ENCODE measurements around the gene WBP11.

The WBP11 gene

GRCh38 chr12:14802247-14802646 is 1.0 kb downstream of the WBP11 start:
- H3K23ac ChIP-seq (ENCODE audit: low read depth, low read length, poor library complexity), result no peak overlapping the region
- no peak overlapping the region for H2BK15ac ChIP-seq (ENCODE audit: low read length)
- H2BK12ac ChIP-seq (ENCODE audit: low read length), result no peak overlapping the region
- no peak overlapping the region for H3K14ac ChIP-seq (ENCODE audit: low read length)
- no peak overlapping the region for H3K9ac ChIP-seq (ENCODE audit: low read depth, low read length, poor library complexity)
- no peak overlapping the region for H3K4ac ChIP-seq (ENCODE audit: low read length)
- H3K4me3 ChIP-seq (ENCODE audit: low read length in 2 of 2), result peak overlapping the region in 1 of 2 donors; percentile 82
- no peak overlapping the region for H3K18ac ChIP-seq (ENCODE audit: low read length)
- peaks cover 8 to 43% of the 10 kb centered on the region in 2 donors for H3K36me3 ChIP-seq (replicated peaks in 1 of 2; ENCODE audit: control insufficient read depth in 2 of 2, insufficient read depth in 2 of 2, low read length in 2 of 2)
- DNase-seq (ENCODE audit: low spot score), result no peak
- no peaks in the 10 kb centered on the region for H3K27me3 ChIP-seq (ENCODE audit: control insufficient read depth in 3 of 3, insufficient read depth in 3 of 3, low read depth in 1 of 3, low read length in 3 of 3)
- peaks cover 3% of the 10 kb centered on the region for H3K79me1 ChIP-seq (ENCODE audit: low read depth, low read length)
- H3K9me3 ChIP-seq (replicated peaks in 1 of 2; ENCODE audit: control insufficient read depth in 2 of 2, insufficient read depth in 1 of 2, low read depth in 1 of 2, low read length in 2 of 2), result no peaks in the 10 kb centered on the region
- H4K91ac ChIP-seq (ENCODE audit: low read depth, low read length, poor library complexity), result no peak overlapping the region
- no peak overlapping the region for H2AFZ ChIP-seq (ENCODE audit: low read length)
- no peak overlapping the region for H2BK120ac ChIP-seq (ENCODE audit: low read depth, low read length)
- WGBS, 2 donors (ENCODE audit: extremely low coverage in 2 of 2, insufficient read length in 2 of 2, insufficient replicate concordance in 1 of 2), result no CpG with 5 or more reads among the region's 4 CpGs
- peak overlapping the region; percentile 41 for H3K4me2 ChIP-seq (ENCODE audit: insufficient read depth, low read length, poor library complexity, severe bottlenecking)
- no peak overlapping the region for H2AK5ac ChIP-seq (ENCODE audit: low read depth, low read length)
- peaks cover 1 to 7% of the 10 kb centered on the region in 2 donors for H3K4me1 ChIP-seq (ENCODE audit: control insufficient read depth in 2 of 2, insufficient read depth in 1 of 2, low read depth in 1 of 2, low read length in 2 of 2)
- H3K27ac ChIP-seq (replicated peaks; ENCODE audit: low read length), result no peak overlapping the region
- H2BK5ac ChIP-seq (ENCODE audit: low read length), result no peak overlapping the region
- H4K8ac ChIP-seq (ENCODE audit: low read depth, low read length), result no peak overlapping the region

DNA sequence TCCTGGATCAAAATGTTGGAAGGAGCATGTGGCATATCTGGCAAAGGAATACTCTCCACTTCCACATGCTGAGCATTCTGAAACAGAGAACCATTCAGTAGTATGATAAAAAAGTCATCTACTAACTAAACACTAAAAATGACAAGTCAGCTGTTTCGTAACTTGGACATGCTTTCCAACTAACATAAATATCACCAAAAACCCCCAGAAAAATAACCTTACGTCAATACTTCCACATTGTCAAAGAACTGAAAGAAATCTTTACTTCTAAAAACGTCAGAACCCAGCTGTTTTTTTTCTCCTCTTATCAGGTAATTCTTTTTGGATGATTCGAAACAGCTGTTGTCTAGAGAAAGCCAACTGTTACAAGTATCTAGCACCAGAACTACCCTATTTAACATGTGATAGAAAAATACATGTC is 8.2 kb downstream of the WBP11 start:
- Histone ChIP-seq H2AK5ac (ENCODE audit: low read depth, low read length) (no peak overlapping the region), H2BK5ac (ENCODE audit: low read length) (no peak overlapping the region), H3K4ac (ENCODE audit: low read length) (no peak overlapping the region), H2BK120ac (ENCODE audit: low read depth, low read length) (no peak overlapping the region), H3K23ac (ENCODE audit: low read depth, low read length, poor library complexity) (no peak overlapping the region), H3K4me2 (ENCODE audit: insufficient read depth, low read length, poor library complexity, severe bottlenecking) (no peak overlapping the region), H2AFZ (ENCODE audit: low read length) (no peak overlapping the region), H4K91ac (ENCODE audit: low read depth, low read length, poor library complexity) (no peak overlapping the region), H3K4me1 (ENCODE audit: control insufficient read depth in 2 of 2, insufficient read depth in 1 of 2, low read depth in 1 of 2, low read length in 2 of 2) (no peaks in the 10 kb centered on the region), H3K4me3 (ENCODE audit: low read length in 2 of 2) (no peak overlapping the region), H2BK12ac (ENCODE audit: low read length) (no peak overlapping the region), H3K9ac (ENCODE audit: low read depth, low read length, poor library complexity) (no peak overlapping the region), H2BK15ac (ENCODE audit: low read length) (no peak overlapping the region), H3K14ac (ENCODE audit: low read length) (no peak overlapping the region), H3K36me3 (replicated peaks in 1 of 2; ENCODE audit: control insufficient read depth in 2 of 2, insufficient read depth in 2 of 2, low read length in 2 of 2) (peaks cover 23 to 99% of the 10 kb centered on the region in 2 donors), H3K9me3 (replicated peaks in 1 of 2; ENCODE audit: control insufficient read depth in 2 of 2, insufficient read depth in 1 of 2, low read depth in 1 of 2, low read length in 2 of 2) (no peaks in the 10 kb centered on the region), H3K27ac (replicated peaks; ENCODE audit: low read length) (no peak overlapping the region), H3K79me1 (ENCODE audit: low read depth, low read length) (no peaks in the 10 kb centered on the region), H4K8ac (ENCODE audit: low read depth, low read length) (no peak overlapping the region), H3K27me3 (ENCODE audit: control insufficient read depth in 3 of 3, insufficient read depth in 3 of 3, low read depth in 1 of 3, low read length in 3 of 3) (no peaks in the 10 kb centered on the region), H3K18ac (ENCODE audit: low read length) (no peak overlapping the region)
- WGBS, 2 donors (ENCODE audit: extremely low coverage in 2 of 2, insufficient read length in 2 of 2, insufficient replicate concordance in 1 of 2), result no CpG with 5 or more reads among the region's 4 CpGs
- DNase-seq (ENCODE audit: low spot score), result no peak

DNA sequence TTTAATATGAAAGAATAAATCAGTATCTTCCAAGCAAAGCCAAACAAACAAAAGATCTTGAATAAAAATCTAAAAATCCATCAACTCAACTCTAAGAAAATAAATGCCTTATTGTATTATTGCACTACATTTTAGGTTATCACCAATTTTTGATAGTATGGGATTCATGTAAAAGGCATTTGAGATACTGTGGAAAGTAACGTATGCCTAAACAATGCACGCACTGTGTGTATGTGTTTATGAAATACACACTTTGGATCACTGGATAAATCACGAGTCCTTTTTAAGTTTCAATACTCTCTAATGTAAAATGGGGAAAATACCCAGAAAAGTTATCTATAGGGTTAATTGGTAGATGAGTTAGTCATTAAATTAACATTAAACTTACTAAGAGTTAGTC is 17.7 kb downstream of the WBP11 start:
- Histone ChIP-seq H3K14ac (ENCODE audit: low read length) (no peak overlapping the region), H3K4me1 (ENCODE audit: control insufficient read depth in 2 of 2, insufficient read depth in 1 of 2, low read depth in 1 of 2, low read length in 2 of 2) (no peaks in the 10 kb centered on the region), H3K4me3 (ENCODE audit: low read length in 2 of 2) (no peak overlapping the region), H2AK5ac (ENCODE audit: low read depth, low read length) (no peak overlapping the region), H3K9ac (ENCODE audit: low read depth, low read length, poor library complexity) (no peak overlapping the region), H3K23ac (ENCODE audit: low read depth, low read length, poor library complexity) (no peak overlapping the region), H4K91ac (ENCODE audit: low read depth, low read length, poor library complexity) (no peak overlapping the region), H2BK120ac (ENCODE audit: low read depth, low read length) (no peak overlapping the region), H2BK5ac (ENCODE audit: low read length) (no peak overlapping the region), H3K27me3 (ENCODE audit: control insufficient read depth in 3 of 3, insufficient read depth in 3 of 3, low read depth in 1 of 3, low read length in 3 of 3) (no peaks in the 10 kb centered on the region), H3K4me2 (ENCODE audit: insufficient read depth, low read length, poor library complexity, severe bottlenecking) (no peak overlapping the region), H3K18ac (ENCODE audit: low read length) (no peak overlapping the region), H3K27ac (replicated peaks; ENCODE audit: low read length) (no peak overlapping the region), H3K36me3 (replicated peaks in 1 of 2; ENCODE audit: control insufficient read depth in 2 of 2, insufficient read depth in 2 of 2, low read length in 2 of 2) (peaks cover 13 to 68% of the 10 kb centered on the region in 2 donors), H2BK15ac (ENCODE audit: low read length) (no peak overlapping the region), H3K79me1 (ENCODE audit: low read depth, low read length) (no peaks in the 10 kb centered on the region), H3K9me3 (replicated peaks in 1 of 2; ENCODE audit: control insufficient read depth in 2 of 2, insufficient read depth in 1 of 2, low read depth in 1 of 2, low read length in 2 of 2) (no peaks in the 10 kb centered on the region), H2BK12ac (ENCODE audit: low read length) (no peak overlapping the region), H2AFZ (ENCODE audit: low read length) (no peak overlapping the region), H3K4ac (ENCODE audit: low read length) (no peak overlapping the region), H4K8ac (ENCODE audit: low read depth, low read length) (no peak overlapping the region)
- no peak for DNase-seq (ENCODE audit: low spot score)
- WGBS, 2 donors (ENCODE audit: extremely low coverage in 2 of 2, insufficient read length in 2 of 2, insufficient replicate concordance in 1 of 2), result no CpG with 5 or more reads among the region's 3 CpGs

DNA sequence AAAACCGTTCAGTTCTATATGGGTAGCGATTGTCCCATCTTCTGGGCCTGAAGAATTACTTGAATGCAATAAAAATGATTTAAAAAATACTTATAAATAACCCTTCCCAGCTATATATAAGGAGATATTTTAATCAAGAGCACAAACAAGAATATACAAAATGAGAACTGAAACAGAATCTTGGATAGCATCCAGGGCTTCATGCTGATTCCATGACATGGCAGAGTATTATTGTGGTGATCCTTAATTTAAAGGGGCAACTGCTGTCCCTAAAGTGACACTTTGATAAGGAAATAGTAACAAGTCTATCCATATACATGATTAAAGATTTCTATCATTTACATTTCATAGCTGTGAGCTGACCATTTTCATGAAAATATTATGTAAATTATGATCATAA is 18.8 kb downstream of the WBP11 start:
- Histone ChIP-seq H3K18ac (ENCODE audit: low read length) (no peak overlapping the region), H2AFZ (ENCODE audit: low read length) (no peak overlapping the region), H2AK5ac (ENCODE audit: low read depth, low read length) (no peak overlapping the region), H3K9me3 (replicated peaks in 1 of 2; ENCODE audit: control insufficient read depth in 2 of 2, insufficient read depth in 1 of 2, low read depth in 1 of 2, low read length in 2 of 2) (no peaks in the 10 kb centered on the region), H3K14ac (ENCODE audit: low read length) (no peak overlapping the region), H2BK12ac (ENCODE audit: low read length) (no peak overlapping the region), H2BK5ac (ENCODE audit: low read length) (no peak overlapping the region), H4K91ac (ENCODE audit: low read depth, low read length, poor library complexity) (no peak overlapping the region), H3K9ac (ENCODE audit: low read depth, low read length, poor library complexity) (no peak overlapping the region), H3K27me3 (ENCODE audit: control insufficient read depth in 3 of 3, insufficient read depth in 3 of 3, low read depth in 1 of 3, low read length in 3 of 3) (no peaks in the 10 kb centered on the region), H3K27ac (replicated peaks; ENCODE audit: low read length) (no peak overlapping the region), H2BK15ac (ENCODE audit: low read length) (no peak overlapping the region), H3K4me1 (ENCODE audit: control insufficient read depth in 2 of 2, insufficient read depth in 1 of 2, low read depth in 1 of 2, low read length in 2 of 2) (no peaks in the 10 kb centered on the region), H4K8ac (ENCODE audit: low read depth, low read length) (no peak overlapping the region), H3K4me2 (ENCODE audit: insufficient read depth, low read length, poor library complexity, severe bottlenecking) (no peak overlapping the region), H3K36me3 (replicated peaks in 1 of 2; ENCODE audit: control insufficient read depth in 2 of 2, insufficient read depth in 2 of 2, low read length in 2 of 2) (peaks cover 10 to 57% of the 10 kb centered on the region in 2 donors), H3K4ac (ENCODE audit: low read length) (no peak overlapping the region), H3K79me1 (ENCODE audit: low read depth, low read length) (no peaks in the 10 kb centered on the region), H3K4me3 (ENCODE audit: low read length in 2 of 2) (no peak overlapping the region), H3K23ac (ENCODE audit: low read depth, low read length, poor library complexity) (no peak overlapping the region), H2BK120ac (ENCODE audit: low read depth, low read length) (no peak overlapping the region)
- no peak for DNase-seq (ENCODE audit: low spot score)
- WGBS, 2 donors (ENCODE audit: extremely low coverage in 2 of 2, insufficient read length in 2 of 2, insufficient replicate concordance in 1 of 2), result no CpG with 5 or more reads among the region's 2 CpGs
